ENCODE data around the gene EIF2B5.
"Not testable (repeated sequence)": the region's sequence is repeated elsewhere in the genome, so short reads cannot be mapped to it uniquely, and the experiment has no call there.

The EIF2B5 gene

GRCh38 chr3:184148076-184148475 lies 12.9 kb downstream of the EIF2B5 start:
- no peak for DNase-seq

DNA sequence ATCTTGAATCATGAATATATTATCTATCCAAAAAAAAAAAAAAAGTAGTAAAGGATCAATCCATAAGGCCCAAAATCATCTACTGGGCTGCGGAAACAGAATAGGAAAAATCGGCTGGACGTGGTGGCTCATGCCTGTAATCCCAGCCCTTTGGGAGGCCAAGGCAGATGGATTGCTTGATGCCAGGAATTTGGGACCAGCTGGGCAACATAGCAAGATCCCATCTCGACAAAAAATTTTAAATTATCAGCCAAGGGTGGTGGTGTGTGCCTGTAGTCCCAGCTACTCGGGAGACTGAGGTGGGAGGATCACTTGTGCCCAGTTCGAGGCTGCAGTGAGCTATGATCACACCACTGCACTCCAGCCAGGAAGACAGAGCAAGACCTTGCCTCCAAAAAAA lies 14.0 kb downstream of the EIF2B5 start:
- DNase-seq, result no peak

GRCh38 chr3:184149770-184150169 lies 14.6 kb downstream of the EIF2B5 start:
- not testable (repeated sequence) for DNase-seq

- peak; percentile 83 for DNase-seq
Observed at GRCh38 chr3:184154885-184155643, 19.9 kb downstream of the EIF2B5 start, which contains the start of gene DVL3. Gene DVL3 (plus strand): TSS chr3:184155377. CDS start chr3:184155636, 259 bp downstream.

DNA sequence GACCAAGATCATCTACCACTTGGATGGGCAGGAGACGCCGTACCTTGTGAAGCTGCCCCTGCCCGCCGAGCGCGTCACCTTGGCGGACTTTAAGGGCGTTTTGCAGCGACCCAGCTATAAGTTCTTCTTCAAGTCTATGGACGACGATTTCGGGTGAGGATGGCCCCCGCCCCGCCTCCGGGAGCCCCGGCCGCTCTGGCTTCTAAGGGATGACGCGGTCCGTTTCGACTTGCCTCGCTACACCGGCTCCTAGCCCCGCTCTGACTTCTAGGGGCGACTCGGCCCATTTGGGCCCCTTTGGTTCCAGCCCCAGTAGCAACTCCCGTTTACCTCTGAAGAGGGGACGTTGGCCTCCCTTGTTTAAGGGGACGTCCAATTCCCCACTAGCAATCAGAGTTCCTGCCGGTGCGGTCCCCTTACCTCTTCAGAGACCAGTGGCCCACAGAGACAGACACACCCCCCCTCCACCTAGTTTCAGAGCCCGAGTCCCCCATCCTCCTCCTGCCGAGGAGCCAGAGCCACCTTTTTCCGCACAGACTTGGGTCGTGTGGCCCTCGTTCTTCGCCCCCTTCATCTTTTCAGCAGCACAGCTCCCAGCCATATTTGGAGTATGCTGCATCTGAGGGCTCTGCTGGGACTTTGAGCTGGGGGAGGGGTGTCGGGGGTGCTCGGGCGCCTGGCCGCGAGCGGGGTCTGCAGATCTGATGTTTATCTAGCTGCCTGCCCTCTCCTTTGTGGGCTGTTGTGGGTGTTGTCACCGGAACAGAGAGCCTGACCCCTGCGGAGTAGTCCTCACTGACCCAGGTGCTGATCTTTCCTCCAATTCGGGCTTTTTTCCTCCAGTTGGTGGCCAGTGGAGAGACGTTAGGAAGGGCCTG lies 20.7 kb downstream of the EIF2B5 start:
- DNase-seq, result peak; percentile 63

- DNase-seq, result peak; percentile 52
Observed at GRCh38 chr3:184156522-184156955, 21.4 kb downstream of the EIF2B5 start.

DNA sequence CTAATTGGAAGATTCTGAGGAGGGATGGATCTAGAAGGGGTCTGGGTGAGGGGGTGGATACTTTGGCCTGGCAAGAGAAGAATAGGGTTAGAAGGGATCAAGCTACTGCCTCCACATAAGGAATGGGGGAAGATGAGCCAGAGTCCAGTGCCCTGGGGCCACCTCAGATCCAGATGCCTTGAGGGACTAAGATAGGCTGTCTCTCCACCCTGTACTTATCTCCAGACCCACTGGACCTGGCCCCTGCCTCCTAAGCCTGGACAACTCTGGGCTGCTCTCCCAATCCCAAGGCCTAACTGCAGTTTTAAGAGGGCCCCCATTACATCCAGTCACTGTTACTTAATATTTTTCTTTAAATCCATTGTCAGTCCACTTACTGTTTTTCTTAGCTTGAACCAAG lies 22.0 kb downstream of the EIF2B5 start:
- no peak for DNase-seq

DNA sequence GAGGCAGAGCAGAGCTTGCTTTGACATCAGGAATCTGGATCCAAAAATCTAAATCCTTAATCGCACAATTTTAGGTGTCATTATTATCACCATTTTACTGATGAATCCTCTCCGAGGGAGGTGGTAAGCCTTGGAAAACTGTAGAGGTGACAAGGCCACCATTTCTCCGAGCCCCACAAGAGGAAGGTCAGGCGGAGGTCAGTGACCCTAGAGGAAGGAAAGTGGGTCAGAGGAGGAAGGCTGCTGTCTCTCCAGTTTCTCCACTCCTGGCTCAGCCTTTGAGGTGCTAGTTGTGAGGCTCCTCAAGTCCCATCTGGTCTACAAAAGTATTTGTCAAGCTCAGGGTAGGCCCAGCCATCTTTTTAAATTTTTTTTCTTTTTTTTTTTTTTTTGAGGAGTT lies 23.2 kb downstream of the EIF2B5 start:
- no peak for DNase-seq

GRCh38 chr3:184160456-184160855 lies 25.3 kb downstream of the EIF2B5 start:
- DNase-seq, result no peak

DNA sequence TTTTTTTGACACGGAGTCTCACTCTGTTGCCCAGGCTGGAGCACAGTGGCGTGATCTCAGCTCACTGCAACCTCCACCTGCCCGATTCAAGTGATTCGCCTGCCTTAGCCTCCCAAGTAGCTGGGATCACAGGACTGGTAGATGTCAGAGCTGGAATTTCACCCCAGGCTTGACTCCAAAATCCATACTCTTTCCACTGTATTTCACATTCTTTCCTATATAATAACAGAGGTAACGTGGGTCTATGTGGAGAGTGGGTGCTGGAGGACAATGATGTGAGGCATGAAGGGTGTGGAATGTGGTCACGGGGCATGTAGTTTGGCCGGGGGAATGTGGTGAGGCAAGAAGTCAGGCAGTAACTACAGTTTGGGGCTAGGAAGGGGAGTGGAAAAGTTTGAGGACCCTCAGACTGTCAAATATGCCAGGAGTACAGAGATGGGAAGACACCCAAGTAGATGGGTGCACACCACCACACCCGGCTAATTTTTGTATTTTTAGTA lies 27.5 kb downstream of the EIF2B5 start:
- DNase-seq, result not testable (repeated sequence)

DNA sequence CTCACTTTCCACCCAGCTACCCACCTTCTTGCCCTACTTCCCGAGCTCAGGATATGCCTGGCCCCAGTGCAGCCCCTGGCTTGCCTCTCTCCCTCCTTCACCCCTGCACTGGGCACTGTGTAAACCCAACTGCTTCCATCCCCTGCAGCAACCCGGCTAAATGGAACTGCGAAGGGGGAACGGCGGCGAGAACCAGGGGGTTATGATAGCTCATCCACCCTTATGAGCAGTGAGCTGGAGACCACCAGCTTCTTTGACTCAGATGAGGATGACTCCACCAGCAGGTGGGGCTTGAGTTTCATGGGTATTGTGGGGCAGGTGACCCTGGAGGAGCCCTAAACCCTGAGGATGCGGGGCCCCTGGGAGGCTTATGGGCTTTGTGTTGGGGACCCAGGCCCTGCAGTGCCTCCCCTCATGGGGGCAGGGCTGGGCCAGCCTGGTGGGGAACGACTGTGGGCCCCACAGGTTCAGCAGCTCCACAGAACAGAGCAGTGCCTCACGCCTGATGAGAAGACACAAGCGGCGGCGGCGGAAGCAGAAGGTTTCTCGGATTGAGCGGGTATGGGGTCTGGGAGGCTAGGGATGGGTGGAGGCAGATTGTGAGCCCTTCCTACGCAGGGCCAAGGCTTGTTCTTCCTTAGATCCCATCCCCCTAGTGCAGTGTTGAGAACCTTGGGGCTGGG lies 29.6 kb downstream of the EIF2B5 start:
- no peak for DNase-seq

DNA sequence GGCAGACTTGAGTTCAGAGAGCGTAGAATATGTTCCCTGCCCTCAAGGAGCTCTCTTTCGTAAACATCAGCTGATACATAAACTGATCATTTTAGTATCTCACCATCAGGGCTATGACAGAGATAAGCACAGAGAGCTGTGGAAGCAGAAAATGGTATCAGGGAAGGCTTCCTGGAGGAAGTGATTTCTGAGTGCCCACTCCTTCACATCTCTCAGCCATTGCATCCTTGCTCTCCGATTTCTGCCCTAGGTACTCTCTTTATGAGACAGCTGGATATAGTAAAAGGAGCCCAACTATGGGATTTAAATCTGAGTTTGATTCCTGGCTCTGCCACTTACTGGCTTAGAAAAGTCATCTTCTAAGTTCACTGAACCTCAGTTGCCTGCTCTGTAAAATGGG lies 30.4 kb downstream of the EIF2B5 start:
- DNase-seq, result no peak

GRCh38 chr3:184166671-184167070 lies 31.5 kb downstream of the EIF2B5 start:
- no peak for DNase-seq

- no peak for DNase-seq
Observed at GRCh38 chr3:184167786-184168185, 32.6 kb downstream of the EIF2B5 start.

DNA sequence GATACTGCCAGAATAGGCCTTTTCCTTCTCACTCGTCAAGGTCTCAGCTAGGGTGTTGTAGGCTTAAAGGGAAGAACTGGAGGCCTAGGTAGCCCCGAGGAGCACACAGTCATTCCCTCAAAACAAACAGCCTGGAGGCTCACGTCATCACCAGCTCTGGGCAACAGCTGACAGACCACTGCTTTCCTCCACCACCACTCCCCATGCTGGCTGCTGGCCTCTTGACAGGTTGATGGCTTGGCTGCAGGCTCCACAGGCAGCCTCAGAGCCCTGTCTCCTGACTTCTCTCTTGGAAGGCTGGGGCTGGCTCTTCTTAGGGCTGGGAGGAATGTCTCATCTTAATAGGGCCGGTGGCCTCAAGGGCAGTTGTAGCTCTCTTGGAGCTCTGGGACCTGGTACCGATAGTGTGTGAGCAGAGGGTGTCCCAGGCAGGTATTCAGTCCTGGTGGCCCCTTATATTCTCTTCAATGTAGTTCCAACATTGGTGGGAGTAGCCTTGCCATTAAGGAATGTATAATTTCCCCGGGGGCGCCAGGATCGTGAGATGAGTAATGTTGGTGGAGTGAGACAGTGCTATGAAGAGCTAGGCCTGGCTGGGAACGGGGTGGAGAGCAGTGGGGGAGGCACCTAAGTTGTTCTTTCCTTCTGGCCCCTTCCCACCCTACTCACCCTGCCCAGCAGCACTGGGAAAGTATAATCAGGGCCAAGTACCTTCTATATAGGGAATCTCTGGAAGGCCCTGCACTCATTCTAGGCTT lies 33.4 kb downstream of the EIF2B5 start:
- no peak for DNase-seq

- DNase-seq, result no peak
Observed at GRCh38 chr3:184169896-184170875, 35.0 kb downstream of the EIF2B5 start.

DNA sequence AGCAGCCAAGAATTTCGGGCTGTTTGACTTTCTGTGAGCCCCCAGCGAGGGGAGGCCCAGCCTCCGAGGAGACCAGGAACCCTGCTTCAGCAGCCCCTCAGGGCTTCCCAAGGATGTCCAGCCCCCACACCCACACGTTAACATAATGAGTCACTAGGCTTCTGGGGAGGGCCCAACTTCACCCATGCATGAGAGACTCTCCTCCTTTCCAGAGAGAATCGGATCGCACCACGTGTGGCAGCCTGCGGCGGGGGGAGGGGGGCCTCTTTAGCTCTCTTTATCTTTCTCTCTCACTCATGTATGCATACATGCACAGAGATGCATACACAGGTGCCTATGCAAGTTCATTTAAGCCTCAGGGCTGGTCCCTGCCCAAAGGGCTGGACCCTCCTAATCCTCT lies 36.4 kb downstream of the EIF2B5 start:
- DNase-seq, result no peak

GRCh38 chr3:184172681-184173373 lies 37.7 kb downstream of the EIF2B5 start:
- no peak for DNase-seq

DNA sequence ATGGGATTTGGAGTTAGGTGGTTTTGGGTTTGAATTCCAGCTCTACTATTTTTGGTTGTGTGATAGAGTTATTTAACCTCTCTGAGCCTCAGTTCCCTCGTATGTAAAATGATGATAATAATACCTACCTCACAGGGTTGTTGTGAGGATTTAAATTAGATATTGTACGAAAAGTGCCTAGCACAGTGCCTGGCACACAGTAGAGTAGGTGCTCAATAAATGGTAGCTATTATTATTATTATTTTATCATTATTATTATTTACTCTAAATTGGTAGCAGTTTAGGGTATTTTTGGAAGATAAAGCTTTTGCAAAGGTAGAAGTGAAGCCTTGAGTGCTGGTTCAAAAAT lies 38.2 kb downstream of the EIF2B5 start:
- no peak for DNase-seq

DNA sequence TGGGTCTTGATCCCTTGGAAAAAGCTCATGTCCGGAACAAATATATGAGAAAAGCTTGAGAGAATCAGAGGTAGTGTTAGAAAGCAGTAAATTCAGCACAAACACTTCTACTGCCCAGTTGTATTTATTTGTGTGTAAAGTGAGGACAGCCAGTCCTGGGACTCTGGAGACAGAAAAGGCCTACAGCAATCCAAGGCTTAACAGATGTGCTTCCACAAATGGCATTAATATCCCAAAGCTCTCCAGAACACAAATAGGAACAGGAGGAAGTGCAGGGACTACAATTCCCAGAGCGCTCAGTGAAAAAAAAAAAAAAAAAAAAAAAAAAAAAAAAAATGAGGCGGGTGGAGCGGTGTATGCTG lies 39.1 kb downstream of the EIF2B5 start:
- no peak for DNase-seq

Measured in NCI-H146 (cell line).